ENCODE results near the gene ABHD14A. TPM values are rescaled to one million over a fixed set of nuclear protein-coding genes. Genes with fewer than 3 reads are reported as not detected.
A peak's percentile ranks its signal among the peaks of the same experiment; 100 is the strongest.
"Not testable (repeated sequence)": the region's sequence is repeated elsewhere in the genome, so short reads cannot be mapped to it uniquely, and the experiment has no call there.

Gene ABHD14A
- 10 to 100 TPM in 1 of 4 donors, 1 to 10 TPM in 3; 2.2 to 14.8 (median 5.0) TPM for total RNA-seq

DNA sequence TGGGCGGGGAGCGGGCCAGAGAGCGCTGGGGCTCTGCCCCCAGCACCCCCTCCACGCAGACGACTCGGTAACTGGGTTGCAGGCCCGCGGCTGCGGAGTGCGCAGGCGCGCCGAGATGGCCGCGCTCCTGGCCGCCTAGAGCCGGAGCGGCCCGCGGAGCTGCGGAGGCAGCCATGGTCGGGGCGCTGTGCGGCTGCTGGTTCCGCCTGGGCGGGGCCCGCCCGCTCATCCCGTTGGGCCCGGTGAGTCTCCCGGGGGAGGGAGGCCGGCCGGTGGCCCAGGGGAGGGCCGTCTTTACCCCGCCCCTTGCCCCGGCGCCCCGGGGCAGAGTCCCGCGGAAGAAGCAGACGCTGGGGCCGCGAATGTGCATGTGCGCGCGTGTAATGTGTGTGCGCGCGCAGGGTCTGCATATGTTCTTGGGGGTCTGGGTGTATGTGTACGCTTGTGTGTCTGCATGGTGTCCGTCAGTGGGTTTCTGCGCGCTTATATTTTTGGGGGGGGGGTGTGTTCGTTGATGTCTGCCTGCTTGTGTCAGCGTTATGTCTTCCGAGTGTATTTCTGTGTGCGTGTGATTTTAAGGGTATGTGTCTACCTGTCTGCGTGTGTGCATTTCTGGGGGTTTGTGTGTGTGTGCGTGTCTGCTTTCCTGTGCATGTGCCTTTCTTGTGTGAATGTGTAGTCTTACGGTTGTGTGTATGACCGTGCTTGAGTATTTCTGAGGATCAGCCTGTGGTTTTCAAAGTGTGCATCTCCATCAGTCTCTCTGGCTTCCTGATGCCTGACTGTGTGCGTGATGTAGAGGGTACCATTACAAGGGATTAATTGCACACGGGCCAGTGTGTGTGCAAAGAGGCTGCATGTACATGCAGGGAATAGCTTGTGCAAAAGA, at the start of gene ABHD14A:
Gene ABHD14A (plus strand): TSS at position 102 of the 889 bp plus-strand sequence. CDS start 72 bp downstream, at position 174.
- no peak for TF ChIP-seq POLR2A (IDR thresholded peaks at IDR 0.05)
- TF ChIP-seq, protein P1, sequence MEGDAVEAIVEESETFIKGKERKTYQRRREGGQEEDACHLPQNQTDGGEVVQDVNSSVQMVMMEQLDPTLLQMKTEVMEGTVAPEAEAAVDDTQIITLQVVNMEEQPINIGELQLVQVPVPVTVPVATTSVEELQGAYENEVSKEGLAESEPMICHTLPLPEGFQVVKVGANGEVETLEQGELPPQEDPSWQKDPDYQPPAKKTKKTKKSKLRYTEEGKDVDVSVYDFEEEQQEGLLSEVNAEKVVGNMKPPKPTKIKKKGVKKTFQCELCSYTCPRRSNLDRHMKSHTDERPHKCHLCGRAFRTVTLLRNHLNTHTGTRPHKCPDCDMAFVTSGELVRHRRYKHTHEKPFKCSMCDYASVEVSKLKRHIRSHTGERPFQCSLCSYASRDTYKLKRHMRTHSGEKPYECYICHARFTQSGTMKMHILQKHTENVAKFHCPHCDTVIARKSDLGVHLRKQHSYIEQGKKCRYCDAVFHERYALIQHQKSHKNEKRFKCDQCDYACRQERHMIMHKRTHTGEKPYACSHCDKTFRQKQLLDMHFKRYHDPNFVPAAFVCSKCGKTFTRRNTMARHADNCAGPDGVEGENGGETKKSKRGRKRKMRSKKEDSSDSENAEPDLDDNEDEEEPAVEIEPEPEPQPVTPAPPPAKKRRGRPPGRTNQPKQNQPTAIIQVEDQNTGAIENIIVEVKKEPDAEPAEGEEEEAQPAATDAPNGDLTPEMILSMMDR (IDR thresholded peaks at IDR 0.05) = no peak
- 0 to 1% methylated on average over 50 to 59 of the region's 63 CpGs for WGBS, 2 donors
- intact Hi-C loops (cut with DNase I; ENCODE audit: low total_unique reads) = no loop called here
- peak; percentile 64 to 93 for DNase-seq (ENCODE audit: low spot score in 2 of 2)
- H3K4me3 ChIP-seq (ENCODE audit: low read depth, poor library complexity, severe bottlenecking) = peak within 1 kb of the TSS; percentile 30

DNA sequence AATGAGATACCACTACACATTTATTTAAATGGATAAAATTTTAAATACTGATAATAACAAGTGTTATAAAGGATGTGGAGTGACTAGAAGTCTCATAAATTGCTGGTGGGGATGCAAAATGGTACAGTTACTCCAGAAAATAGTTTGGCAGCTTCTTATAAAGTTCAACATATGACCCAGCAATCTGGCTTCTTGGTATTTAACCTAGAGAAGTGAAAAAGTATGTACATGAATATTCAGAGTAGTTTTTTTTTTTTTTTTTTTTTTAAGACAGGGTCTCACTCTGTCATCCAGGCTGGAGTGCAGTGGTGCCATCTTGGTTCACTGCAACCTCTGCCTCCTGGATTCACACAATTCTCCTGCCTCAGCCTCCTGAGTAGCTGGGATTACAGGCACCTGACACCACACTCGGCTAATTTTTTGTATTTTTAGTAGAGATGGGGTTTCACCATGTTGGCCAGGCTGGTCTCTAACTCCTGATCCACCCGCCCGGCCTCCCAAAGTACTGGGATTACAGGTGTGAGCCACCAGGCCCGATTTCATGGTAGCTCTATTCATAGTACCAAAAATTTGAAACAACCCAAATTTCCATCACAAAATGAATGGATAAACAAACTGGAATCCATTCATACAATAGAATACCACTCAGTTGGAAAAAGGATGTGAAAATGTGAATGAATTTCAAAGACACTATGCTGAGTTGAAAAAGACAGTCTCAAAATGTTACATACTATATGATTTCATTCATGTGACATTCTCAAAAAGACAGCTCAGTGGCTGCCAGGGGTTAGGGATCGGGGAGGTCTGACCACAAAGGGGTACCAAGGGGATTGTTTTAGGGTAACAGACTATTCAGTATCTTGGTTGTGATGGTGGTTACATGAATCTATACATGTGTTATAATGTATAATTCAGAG, 47.5 kb upstream of the ABHD14A start:
- no peak for DNase-seq (ENCODE audit: low spot score in 2 of 2)
- intact Hi-C loops (cut with DNase I; ENCODE audit: low total_unique reads) = no loop called here
- no peak overlapping the region for H3K4me3 ChIP-seq (ENCODE audit: low read depth, poor library complexity, severe bottlenecking)
- TF ChIP-seq POLR2A (IDR thresholded peaks at IDR 0.05) = no peak
- TF ChIP-seq, protein P1 (IDR thresholded peaks at IDR 0.05) = no peak
- WGBS, 2 donors = 90 to 94% methylated on average over 5 of the region's 5 CpGs

DNA sequence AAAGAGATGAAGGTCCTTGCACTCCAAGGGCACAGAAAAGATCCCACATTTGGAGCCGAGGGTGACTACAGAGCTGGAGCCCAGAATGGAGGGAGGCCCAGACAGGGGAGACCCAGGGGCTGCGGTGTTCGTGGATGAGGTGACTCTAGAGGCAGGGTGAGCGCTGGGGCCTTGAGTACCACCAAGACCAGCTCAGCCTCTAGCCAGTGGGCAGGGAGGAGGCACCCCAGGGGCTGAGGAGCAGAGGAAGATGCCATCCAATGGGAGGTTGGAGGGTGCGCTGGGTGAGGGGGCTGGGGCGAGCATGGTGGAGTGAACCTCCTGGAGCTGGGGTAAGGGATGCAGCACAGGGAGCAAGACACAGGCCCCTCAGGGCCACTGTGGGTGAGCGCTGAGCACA, 46.4 kb upstream of the ABHD14A start:
- intact Hi-C loops (cut with DNase I; ENCODE audit: low total_unique reads) = no loop called here
- WGBS, 2 donors = 90 to 96% methylated on average over 7 of the region's 7 CpGs
- H3K4me3 ChIP-seq (ENCODE audit: low read depth, poor library complexity, severe bottlenecking) = no peak overlapping the region
- TF ChIP-seq, protein P1 (IDR thresholded peaks at IDR 0.05) = no peak
- no peak for TF ChIP-seq POLR2A (IDR thresholded peaks at IDR 0.05)
- DNase-seq (ENCODE audit: low spot score in 2 of 2) = peak in 1 of 2 donors; percentile 80

DNA sequence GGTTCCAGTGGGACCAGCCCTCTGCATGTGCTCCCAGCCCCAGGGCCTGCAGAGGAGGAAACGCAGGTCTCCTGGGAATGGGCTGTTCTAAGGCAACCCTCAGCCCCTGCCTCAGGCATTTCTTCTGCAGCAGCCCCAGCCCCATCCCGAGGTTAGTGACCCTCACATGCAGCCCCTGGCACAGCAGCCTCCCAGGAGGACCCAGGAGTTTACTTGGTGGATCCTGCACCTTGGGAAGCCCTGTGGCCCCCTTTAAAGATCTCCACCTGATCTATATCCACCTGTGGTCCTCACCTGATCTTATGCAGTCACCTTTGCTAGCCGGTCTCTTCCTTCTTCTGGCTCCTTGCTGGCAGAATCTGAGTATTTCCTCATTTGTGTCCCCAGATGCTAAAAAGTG, 45.9 kb upstream of the ABHD14A start:
- WGBS, 2 donors = 79 to 81% methylated on average over 3 of the region's 3 CpGs
- H3K4me3 ChIP-seq (ENCODE audit: low read depth, poor library complexity, severe bottlenecking); intact Hi-C loops (cut with DNase I; ENCODE audit: low total_unique reads): not testable (repeated sequence)
- peak in 1 of 2 donors; percentile 43 for DNase-seq (ENCODE audit: low spot score in 2 of 2)

DNA sequence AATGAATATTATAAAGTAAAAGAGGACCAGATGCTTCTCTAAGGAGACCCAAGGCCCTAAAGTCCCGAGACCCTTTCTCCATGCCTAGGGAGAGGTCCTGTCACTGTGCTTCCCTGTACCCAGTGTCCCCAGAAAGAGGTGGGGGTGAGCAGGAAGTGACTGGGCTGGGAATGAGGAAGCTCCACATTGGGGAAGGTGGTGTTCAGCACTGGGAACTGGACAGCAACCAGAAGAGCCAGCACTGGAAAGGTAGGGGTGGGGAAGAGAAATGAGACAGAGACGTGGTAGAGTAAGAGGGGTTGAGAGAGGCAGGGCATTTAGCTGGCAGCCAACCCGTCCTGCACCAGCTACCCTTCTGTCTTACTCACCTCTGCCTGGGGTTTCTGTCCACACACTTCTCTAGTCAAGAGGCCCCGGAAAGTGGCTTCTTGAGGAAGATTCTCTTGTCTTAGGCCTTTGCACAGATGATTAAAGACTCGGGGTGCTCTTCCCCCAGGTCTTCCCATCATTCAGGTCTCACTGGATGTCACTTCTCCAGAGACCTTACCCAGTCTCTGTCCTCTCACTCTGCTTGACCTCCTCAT, 45.4 kb upstream of the ABHD14A start:
- H3K4me3 ChIP-seq (ENCODE audit: low read depth, poor library complexity, severe bottlenecking) = no peak overlapping the region
- WGBS, 2 donors = 70 to 73% methylated on average over 5 of the region's 5 CpGs
- intact Hi-C loops (cut with DNase I; ENCODE audit: low total_unique reads) = no loop called here
- DNase-seq (ENCODE audit: low spot score in 2 of 2) = peak in 1 of 2 donors; percentile 32
- TF ChIP-seq, protein P1 (IDR thresholded peaks at IDR 0.05) = no peak
- no peak for TF ChIP-seq POLR2A (IDR thresholded peaks at IDR 0.05)

Measured in lower leg skin (tissue), 4 donors.